GM23338 (cell line): ENCODE measurements around the gene AKT1S1. TPM values are rescaled to one million over a fixed set of nuclear protein-coding genes. Genes with fewer than 3 reads are reported as not detected.

ENCODE experiments used
- ATAC-seq: fragments of 200-7000 bp; cut with Tn5 transposase; 3 replicates; pipeline ENCODE4 v1.9.1; 2020
- DNase-seq: peaks from one replicate; pipeline ENCODE4 v3.0.0-alpha.2; 2015; ENCODE audit warnings: low spot score
- H2AFZ ChIP-seq: fragments of 200-600 bp; sonication (generic); 2 replicates; pipeline ENCODE4 v1.8.0; 2016; ENCODE audit warnings: antibody characterized with exemption, mild to moderate bottlenecking, moderate library complexity
- H3F3A ChIP-seq: fragments of 200-600 bp; sonication (generic); replicated peaks from 2 replicates; pipeline ENCODE4 v1.8.0; 2017; ENCODE audit warnings: antibody characterized with exemption, mixed run types, low read depth
- H3K27ac ChIP-seq: fragments of 200-600 bp; sonication (generic); 2 replicates; pipeline ENCODE4 v1.6.1; 2016; ENCODE audit warnings: low read depth
- H3K27me3 ChIP-seq: fragments of 200-600 bp; sonication (generic); 2 replicates; pipeline ENCODE4 v1.8.0; 2016; ENCODE audit warnings: mild to moderate bottlenecking, mixed run types, moderate library complexity; ENCODE audit not compliant: insufficient read depth
- H3K36me3 ChIP-seq: fragments of 200-600 bp; sonication (generic); 2 replicates; pipeline ENCODE4 v1.8.0; 2016; ENCODE audit warnings: mild to moderate bottlenecking; ENCODE audit not compliant: insufficient read depth
- H3K4me1 ChIP-seq: fragments of 200-600 bp; sonication (generic); 2 replicates; pipeline ENCODE4 v1.8.0; 2016; ENCODE audit warnings: mild to moderate bottlenecking, moderate library complexity; ENCODE audit not compliant: insufficient read depth
- H3K4me2 ChIP-seq: fragments of 200-600 bp; sonication (generic); 2 replicates; pipeline ENCODE4 v1.7.1; 2017; ENCODE audit warnings: mixed run types
- H3K4me3 ChIP-seq: fragments of 200-600 bp; sonication (generic); 2 replicates; pipeline ENCODE4 v1.6.1; 2016; ENCODE audit warnings: mixed run types
- H3K79me2 ChIP-seq: fragments of 200-600 bp; sonication (generic); replicated peaks from 2 replicates; pipeline ENCODE4 v1.8.0; 2017; ENCODE audit warnings: mild to moderate bottlenecking; ENCODE audit not compliant: insufficient read depth
- H3K9me2 ChIP-seq: fragments of 200-600 bp; sonication (generic); 2 replicates; pipeline ENCODE4 v1.8.0; 2017; ENCODE audit not compliant: insufficient read depth
- H4K20me1 ChIP-seq: fragments of 200-600 bp; sonication (generic); replicated peaks from 2 replicates; pipeline ENCODE4 v1.8.0; 2017; ENCODE audit warnings: mild to moderate bottlenecking; ENCODE audit not compliant: insufficient read depth
- H3K27ac Mint-ChIP-seq: 2 replicates; pipeline ENCODE4 v1.8.0; 2020; ENCODE audit warnings: inconsistent platforms, mild to moderate bottlenecking, moderate library complexity, mixed read lengths
- H3K27me3 Mint-ChIP-seq: 3 replicates; pipeline ENCODE4 v1.8.0; 2022; ENCODE audit warnings: low read depth, mild to moderate bottlenecking, moderate library complexity, mixed read lengths, inconsistent platforms; ENCODE audit not compliant: insufficient read depth, poor library complexity
- H3K36me3 Mint-ChIP-seq: 3 replicates; pipeline ENCODE4 v1.8.0; 2021; ENCODE audit warnings: low read depth, mild to moderate bottlenecking, inconsistent platforms, moderate library complexity, mixed read lengths
- H3K4me1 Mint-ChIP-seq: 3 replicates; pipeline ENCODE4 v1.8.0; 2020; ENCODE audit warnings: mild to moderate bottlenecking, inconsistent platforms, mixed read lengths
- H3K4me3 Mint-ChIP-seq: 3 replicates; pipeline ENCODE4 v1.8.0; 2021; ENCODE audit warnings: moderate library complexity, mild to moderate bottlenecking, inconsistent platforms, mixed read lengths
- H3K9me3 Mint-ChIP-seq: 3 replicates; pipeline ENCODE4 v1.8.0; 2020; ENCODE audit warnings: moderate library complexity, mild to moderate bottlenecking, inconsistent platforms, mixed read lengths
- CREB1 ChIP-seq: fragments of 250-450 bp; sonication (Bioruptor Pico); IDR thresholded peaks from 2 replicates; pipeline ENCODE4 v1.5.0; 2020; ENCODE audit warnings: low read depth, mild to moderate bottlenecking, moderate library complexity
- ETS1 ChIP-seq: IDR thresholded peaks from 2 replicates; pipeline ENCODE4 v1.6.1; 2016; ENCODE audit warnings: antibody characterized with exemption
- EZH2 ChIP-seq: fragments of 200-600 bp; sonication (generic); IDR thresholded peaks from one replicate; pipeline ENCODE4 v1.8.0; 2017; ENCODE audit warnings: antibody characterized with exemption, mild to moderate bottlenecking, low read depth; ENCODE audit not compliant: unreplicated experiment
- EZH2phosphoT487 ChIP-seq: fragments of 200-600 bp; sonication (generic); IDR thresholded peaks from one replicate; pipeline ENCODE4 v1.8.1; 2018; ENCODE audit warnings: antibody characterized with exemption; ENCODE audit not compliant: unreplicated experiment
- JUNB ChIP-seq: IDR thresholded peaks from one replicate; pipeline ENCODE4 v1.6.1; 2016; ENCODE audit warnings: antibody characterized with exemption; ENCODE audit not compliant: unreplicated experiment
- NANOG ChIP-seq: IDR thresholded peaks from 2 replicates; pipeline ENCODE4 v1.6.1; 2016; ENCODE audit warnings: antibody characterized with exemption, borderline replicate concordance
- POLR2AphosphoS5 ChIP-seq: IDR thresholded peaks from 2 replicates; pipeline ENCODE4 v1.6.1; 2016; ENCODE audit warnings: antibody characterized with exemption, low read depth
- STAT1 ChIP-seq: IDR thresholded peaks from one replicate; pipeline ENCODE4 v1.6.1; 2016; ENCODE audit warnings: antibody characterized with exemption; ENCODE audit not compliant: unreplicated experiment
- ZNF114 ChIP-seq: fragments of 250-450 bp; sonication (Bioruptor Pico); IDR thresholded peaks from 2 replicates; pipeline ENCODE4 v1.5.0; 2020; ENCODE audit warnings: mild to moderate bottlenecking, moderate library complexity
- ZNF331 ChIP-seq: fragments of 250-450 bp; sonication (Bioruptor Pico); IDR thresholded peaks from 2 replicates; pipeline ENCODE4 v1.5.0; 2020; ENCODE audit warnings: low read depth, mild to moderate bottlenecking, moderate library complexity
- polyA plus RNA-seq: library from polyadenylated mRNA; unstranded; fragments of >200 nt; fragmentation: Nextera tagmentation; extraction: Ambion mirVana; gene quantifications from 2 replicates; pipeline ENCODE4 v1.2.1, GENCODE V29; 2016
- total RNA-seq: library from RNA; depleted of rRNA; stranded (reverse); fragments of >200 nt; shearing (Covaris generic); gene quantifications from 2 replicates; pipeline ENCODE4 v1.2.3, GENCODE V29; 2014
- TF ChIP-seq, protein P1 (sequence below): fragments of 250-450 bp; sonication (Bioruptor Pico); IDR thresholded peaks from 2 replicates; pipeline ENCODE4 v1.5.0; 2020; ENCODE audit warnings: mild to moderate bottlenecking, moderate library complexity
- TF ChIP-seq, protein P2 (sequence below), 2 experiments: fragments of 200-600 bp in 1 of 2; sonication (generic) in 1 of 2; conservative IDR thresholded peaks; 2 replicates each; pipeline versions ENCODE4 v1.5.1 to v1.6.1; 2016 to 2017; ENCODE audit warnings: antibody characterized with exemption in 2 of 2, low read depth in 2 of 2, mild to moderate bottlenecking in 2 of 2, moderate library complexity in 1 of 2

AKT1S1 gene
- total and polyA plus RNA-seq, 2 experiments from 2014 or later = 21.5 to 28.6 TPM

- TF ChIP-seq, protein P1, sequence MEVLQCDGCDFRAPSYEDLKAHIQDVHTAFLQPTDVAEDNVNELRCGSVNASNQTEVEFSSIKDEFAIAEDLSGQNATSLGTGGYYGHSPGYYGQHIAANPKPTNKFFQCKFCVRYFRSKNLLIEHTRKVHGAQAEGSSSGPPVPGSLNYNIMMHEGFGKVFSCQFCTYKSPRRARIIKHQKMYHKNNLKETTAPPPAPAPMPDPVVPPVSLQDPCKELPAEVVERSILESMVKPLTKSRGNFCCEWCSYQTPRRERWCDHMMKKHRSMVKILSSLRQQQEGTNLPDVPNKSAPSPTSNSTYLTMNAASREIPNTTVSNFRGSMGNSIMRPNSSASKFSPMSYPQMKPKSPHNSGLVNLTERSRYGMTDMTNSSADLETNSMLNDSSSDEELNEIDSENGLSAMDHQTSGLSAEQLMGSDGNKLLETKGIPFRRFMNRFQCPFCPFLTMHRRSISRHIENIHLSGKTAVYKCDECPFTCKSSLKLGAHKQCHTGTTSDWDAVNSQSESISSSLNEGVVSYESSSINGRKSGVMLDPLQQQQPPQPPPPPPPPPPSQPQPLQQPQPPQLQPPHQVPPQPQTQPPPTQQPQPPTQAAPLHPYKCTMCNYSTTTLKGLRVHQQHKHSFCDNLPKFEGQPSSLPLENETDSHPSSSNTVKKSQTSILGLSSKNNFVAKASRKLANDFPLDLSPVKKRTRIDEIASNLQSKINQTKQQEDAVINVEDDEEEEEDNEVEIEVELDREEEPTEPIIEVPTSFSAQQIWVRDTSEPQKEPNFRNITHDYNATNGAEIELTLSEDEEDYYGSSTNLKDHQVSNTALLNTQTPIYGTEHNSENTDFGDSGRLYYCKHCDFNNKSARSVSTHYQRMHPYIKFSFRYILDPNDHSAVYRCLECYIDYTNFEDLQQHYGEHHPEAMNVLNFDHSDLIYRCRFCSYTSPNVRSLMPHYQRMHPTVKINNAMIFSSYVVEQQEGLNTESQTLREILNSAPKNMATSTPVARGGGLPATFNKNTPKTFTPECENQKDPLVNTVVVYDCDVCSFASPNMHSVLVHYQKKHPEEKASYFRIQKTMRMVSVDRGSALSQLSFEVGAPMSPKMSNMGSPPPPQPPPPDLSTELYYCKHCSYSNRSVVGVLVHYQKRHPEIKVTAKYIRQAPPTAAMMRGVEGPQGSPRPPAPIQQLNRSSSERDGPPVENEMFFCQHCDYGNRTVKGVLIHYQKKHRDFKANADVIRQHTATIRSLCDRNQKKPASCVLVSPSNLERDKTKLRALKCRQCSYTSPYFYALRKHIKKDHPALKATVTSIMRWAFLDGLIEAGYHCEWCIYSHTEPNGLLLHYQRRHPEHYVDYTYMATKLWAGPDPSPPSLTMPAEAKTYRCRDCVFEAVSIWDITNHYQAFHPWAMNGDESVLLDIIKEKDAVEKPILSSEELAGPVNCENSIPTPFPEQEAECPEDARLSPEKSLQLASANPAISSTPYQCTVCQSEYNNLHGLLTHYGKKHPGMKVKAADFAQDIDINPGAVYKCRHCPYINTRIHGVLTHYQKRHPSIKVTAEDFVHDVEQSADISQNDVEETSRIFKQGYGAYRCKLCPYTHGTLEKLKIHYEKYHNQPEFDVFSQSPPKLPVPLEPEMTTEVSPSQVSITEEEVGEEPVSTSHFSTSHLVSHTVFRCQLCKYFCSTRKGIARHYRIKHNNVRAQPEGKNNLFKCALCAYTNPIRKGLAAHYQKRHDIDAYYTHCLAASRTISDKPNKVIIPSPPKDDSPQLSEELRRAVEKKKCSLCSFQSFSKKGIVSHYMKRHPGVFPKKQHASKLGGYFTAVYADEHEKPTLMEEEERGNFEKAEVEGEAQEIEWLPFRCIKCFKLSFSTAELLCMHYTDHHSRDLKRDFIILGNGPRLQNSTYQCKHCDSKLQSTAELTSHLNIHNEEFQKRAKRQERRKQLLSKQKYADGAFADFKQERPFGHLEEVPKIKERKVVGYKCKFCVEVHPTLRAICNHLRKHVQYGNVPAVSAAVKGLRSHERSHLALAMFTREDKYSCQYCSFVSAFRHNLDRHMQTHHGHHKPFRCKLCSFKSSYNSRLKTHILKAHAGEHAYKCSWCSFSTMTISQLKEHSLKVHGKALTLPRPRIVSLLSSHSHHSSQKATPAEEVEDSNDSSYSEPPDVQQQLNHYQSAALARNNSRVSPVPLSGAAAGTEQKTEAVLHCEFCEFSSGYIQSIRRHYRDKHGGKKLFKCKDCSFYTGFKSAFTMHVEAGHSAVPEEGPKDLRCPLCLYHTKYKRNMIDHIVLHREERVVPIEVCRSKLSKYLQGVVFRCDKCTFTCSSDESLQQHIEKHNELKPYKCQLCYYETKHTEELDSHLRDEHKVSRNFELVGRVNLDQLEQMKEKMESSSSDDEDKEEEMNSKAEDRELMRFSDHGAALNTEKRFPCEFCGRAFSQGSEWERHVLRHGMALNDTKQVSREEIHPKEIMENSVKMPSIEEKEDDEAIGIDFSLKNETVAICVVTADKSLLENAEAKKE (CRISPR knock-in tag) = no peak
- TF ChIP-seq ZNF331 (CRISPR knock-in tag) (no peak), ETS1 (no peak), STAT1 (no peak), POLR2AphosphoS5 (no peak)
Observed at GRCh38 chr19:49852631-49853126, 24.5 kb downstream of the AKT1S1 start (continued).

DNA sequence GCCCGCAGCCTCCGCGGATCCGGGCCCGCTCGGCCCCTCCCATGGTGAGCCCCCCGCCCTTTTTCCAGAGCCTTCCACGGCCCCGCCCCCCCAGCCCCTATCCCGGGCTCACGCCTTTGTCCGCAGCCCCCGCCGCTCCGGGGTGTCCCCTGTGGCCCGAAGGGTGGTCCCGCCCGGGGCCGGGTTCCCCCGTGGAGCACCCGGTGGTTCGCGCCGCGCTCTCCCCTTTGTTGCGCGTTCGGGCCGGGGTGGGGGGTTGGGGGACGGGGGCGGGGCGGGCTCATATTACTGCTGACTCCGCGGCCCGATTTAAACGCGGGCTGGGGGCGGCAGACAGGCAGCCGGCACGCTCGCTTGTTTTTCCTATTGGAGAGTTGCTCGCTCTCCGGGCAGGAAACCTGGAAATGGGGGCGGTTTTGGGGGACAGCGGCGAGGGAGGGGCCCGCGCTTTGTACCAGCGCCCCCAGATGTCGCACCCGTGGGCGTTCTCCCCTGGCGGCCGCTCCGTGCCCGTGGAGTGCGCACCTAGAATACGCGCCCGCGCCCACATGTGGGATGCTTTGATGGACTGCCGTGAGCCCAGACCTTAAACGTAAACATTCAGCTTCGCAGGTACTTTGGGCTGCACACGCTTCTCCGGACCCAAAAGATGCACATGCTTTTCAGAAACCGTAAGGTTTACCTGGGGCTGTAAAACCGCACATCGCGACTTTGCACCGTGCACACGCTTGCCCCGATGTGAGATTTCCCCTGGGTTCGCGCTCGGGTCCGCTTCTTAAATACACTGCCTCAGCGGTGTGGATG, 25.5 kb downstream of the AKT1S1 start:
- Histone ChIP-seq H3K4me3 (peak overlapping the region; percentile 88), H3K36me3 (no peaks in the 10 kb centered on the region; the same call in 1 of the 2 replicates), H3K4me2 (peak overlapping the region; percentile 95), H3K79me2 (peaks cover 37% of the 10 kb centered on the region), H3K9me2 (0 out of 2 replicates have a peak, but pooled peaks cover 3% of the 10 kb centered on the region), H3K27me3 (no peaks in the 10 kb centered on the region), H3K27ac (peak overlapping the region; percentile 72; the same call in 1 of the 2 replicates), H2AFZ (no peak overlapping the region), H3K4me1 (peaks cover 21% of the 10 kb centered on the region), H3F3A (peaks cover 33% of the 10 kb centered on the region), H4K20me1 (peaks cover 31% of the 10 kb centered on the region)
- H3K27ac Mint-ChIP-seq = peak overlapping the region; percentile 40; the same call in 1 of the 2 replicates
- peaks cover 10% of the 10 kb centered on the region; the same call in 2 of the 3 replicates for H3K9me3 Mint-ChIP-seq
- peaks cover 24% of the 10 kb centered on the region for H3K4me1 Mint-ChIP-seq
- H3K4me3 Mint-ChIP-seq = peak overlapping the region; percentile 85
- H3K36me3 Mint-ChIP-seq = peaks cover 51% of the 10 kb centered on the region
- ATAC-seq (peak; percentile 20), DNase-seq (peak; percentile 87)
- peaks cover 32% of the 10 kb centered on the region for H3K27me3 Mint-ChIP-seq
- TF ChIP-seq, protein P2, sequence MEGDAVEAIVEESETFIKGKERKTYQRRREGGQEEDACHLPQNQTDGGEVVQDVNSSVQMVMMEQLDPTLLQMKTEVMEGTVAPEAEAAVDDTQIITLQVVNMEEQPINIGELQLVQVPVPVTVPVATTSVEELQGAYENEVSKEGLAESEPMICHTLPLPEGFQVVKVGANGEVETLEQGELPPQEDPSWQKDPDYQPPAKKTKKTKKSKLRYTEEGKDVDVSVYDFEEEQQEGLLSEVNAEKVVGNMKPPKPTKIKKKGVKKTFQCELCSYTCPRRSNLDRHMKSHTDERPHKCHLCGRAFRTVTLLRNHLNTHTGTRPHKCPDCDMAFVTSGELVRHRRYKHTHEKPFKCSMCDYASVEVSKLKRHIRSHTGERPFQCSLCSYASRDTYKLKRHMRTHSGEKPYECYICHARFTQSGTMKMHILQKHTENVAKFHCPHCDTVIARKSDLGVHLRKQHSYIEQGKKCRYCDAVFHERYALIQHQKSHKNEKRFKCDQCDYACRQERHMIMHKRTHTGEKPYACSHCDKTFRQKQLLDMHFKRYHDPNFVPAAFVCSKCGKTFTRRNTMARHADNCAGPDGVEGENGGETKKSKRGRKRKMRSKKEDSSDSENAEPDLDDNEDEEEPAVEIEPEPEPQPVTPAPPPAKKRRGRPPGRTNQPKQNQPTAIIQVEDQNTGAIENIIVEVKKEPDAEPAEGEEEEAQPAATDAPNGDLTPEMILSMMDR (conservative IDR thresholded peaks at IDR 0.05; ENCODE audit: low read depth in 2 of 2) = no peak
- no peak for TF ChIP-seq EZH2
- TF ChIP-seq STAT1 = no peak
- no peak for TF ChIP-seq CREB1 (CRISPR knock-in tag)
- TF ChIP-seq NANOG = no peak
- no peak for TF ChIP-seq JUNB
- TF ChIP-seq POLR2AphosphoS5 = no peak
- no peak for TF ChIP-seq ZNF114
- no peak for TF ChIP-seq ETS1
- TF ChIP-seq EZH2phosphoT487 = no peak
